M059J (cell line): ENCODE data around the gene ITGB3BP. TPM values are rescaled to one million over a fixed set of nuclear protein-coding genes. Genes with fewer than 3 reads are reported as not detected.

Experiments used
- DNase-seq: peaks from one replicate; pipeline ENCODE4 v3.0.0-alpha.2; 2012; ENCODE audit warnings: low read depth
- total RNA-seq: library from RNA; depleted of rRNA; stranded (reverse); fragments of >200 nt; shearing (Covaris generic); gene quantifications from 2 replicates; pipeline ENCODE4 v1.2.3, GENCODE V29; 2014; rRNA removed

Gene ITGB3BP
- total RNA-seq, 1 experiment from 2014 or later, result 69.4 TPM

- DNase-seq, result no peak
These were observed 104.9 kb downstream of the ITGB3BP start for GRCh38 chr1:63418101-63418500.

DNA sequence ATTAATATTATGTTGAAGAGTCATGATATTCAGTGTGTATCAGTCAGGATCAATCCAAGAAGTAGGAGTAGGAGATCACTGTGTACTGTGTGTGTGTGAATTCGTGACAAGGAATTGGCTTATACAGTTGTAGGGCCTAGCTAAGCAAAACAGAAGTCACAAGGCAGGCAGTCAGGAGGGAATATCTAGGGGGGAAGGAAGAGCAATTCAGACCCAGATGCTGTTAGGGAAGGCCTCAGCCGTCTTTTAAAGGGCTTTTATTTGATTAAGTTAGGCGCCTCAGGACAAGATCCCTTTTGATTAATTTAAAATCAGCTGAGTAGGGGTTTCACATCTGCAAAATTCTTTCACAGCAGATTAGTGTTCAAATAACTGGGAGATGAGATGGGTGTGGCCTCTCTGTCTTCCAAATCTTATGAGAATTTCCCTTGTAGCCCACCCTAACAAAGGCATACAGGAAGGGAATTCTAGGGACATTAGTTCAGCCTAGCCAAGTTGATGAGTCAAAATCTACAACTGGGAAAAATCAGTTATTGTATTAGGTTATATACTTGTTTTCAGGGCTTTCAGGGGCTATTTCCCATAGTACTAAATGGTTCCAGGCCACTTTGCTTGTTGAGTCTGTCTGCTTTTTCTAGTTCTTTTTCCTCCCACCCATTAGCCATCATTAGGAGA, 108.2 kb downstream of the ITGB3BP start:
- no peak for DNase-seq

DNA sequence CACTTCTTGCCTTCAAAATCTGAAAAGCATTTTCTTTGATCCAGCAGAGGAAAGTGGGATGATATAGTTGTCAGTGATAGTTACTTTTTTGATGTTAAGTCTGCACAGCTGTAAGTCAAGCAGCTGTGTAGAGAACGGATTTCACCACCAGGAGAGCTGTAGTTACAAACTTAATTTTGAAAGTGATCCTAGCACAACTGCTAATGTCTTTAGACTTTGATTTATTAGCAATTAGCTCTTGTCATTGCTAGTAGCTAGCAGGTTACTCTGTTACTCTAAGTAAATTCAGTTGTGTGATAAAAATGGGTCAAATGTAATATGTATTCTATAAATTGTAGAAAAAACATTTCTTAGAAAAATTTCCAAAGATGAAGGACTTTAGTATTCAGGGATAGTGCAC, 109.6 kb downstream of the ITGB3BP start:
- no peak for DNase-seq

DNA sequence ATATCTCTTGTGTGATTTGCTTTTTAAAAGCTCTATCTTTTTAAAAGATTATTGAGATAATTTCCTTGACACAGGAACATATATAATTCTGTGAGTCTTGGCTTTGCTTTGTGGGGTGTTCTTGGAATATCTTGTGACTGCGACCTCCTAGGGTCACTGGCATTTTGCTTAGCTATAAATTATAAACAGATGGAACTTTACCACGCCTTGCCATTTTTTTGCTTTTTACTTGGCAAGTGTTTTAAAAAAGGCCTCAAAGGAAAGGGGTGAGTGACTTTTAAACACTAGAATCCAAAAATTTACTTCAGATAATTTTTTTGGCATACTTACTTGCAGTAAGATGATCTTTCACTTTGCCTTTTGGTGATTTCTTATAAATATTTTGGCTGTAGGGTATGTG, 112.0 kb downstream of the ITGB3BP start:
- no peak for DNase-seq

GRCh38 chr1:63408331-63408730, 114.7 kb downstream of the ITGB3BP start:
- no peak for DNase-seq

GRCh38 chr1:63407002-63407401, 116.0 kb downstream of the ITGB3BP start:
- no peak for DNase-seq

GRCh38 chr1:63405987-63406386, 117.0 kb downstream of the ITGB3BP start:
- DNase-seq, result no peak

GRCh38 chr1:63405021-63405420, 118.0 kb downstream of the ITGB3BP start:
- DNase-seq, result no peak

- DNase-seq, result no peak
These were observed 119.6 kb downstream of the ITGB3BP start for GRCh38 chr1:63403386-63403785.

DNA sequence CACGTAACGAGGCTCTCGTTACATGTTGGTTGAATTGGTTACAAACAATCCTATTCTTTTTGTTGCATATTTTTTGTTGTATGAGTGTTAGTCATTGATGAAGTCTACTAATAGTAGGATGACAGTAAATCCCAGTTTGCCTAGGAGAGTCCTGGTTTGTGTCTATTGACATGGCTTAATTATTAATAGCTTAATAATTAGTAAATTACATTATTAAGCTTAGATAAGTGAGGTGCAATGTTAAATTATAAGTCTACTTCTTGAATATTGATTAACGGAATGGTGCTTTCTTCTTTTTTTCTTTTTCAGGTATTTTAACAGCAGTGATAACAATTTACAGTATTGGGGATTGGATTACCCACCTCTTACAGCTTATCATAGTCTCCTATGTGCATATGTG, 121.1 kb downstream of the ITGB3BP start:
- DNase-seq, result no peak

Other genes starting within 250 kb of the ITGB3BP start
- gene FOXD3, start 200.7 kb downstream of the ITGB3BP start, total RNA-seq, result 0.20 TPM in 1 of 2 replicates, not detected in the other
- 23.6 and 25.3 TPM in 2 replicates for gene ALG6, start 155.6 kb downstream of the ITGB3BP start, total RNA-seq
- gene EFCAB7, start 300 bp upstream of the ITGB3BP start, total RNA-seq, result 5.1 and 6.9 TPM in 2 replicates
- 101 and 119 TPM in 2 replicates for gene PGM1, start 70.2 kb upstream of the ITGB3BP start, total RNA-seq